K562 (cell line): ENCODE results near the gene CNTN4.

Experiments
- ATF2 ChIP-seq: sonication (generic); formaldehyde crosslinking; IDR thresholded peaks from 2 replicates; pipeline ENCODE4 v1.8.1; 2022; ENCODE audit warnings: missing genetic modification reagents
- CBX3 ChIP-seq, 2 experiments: IDR thresholded peaks; 1 replicate in 1 of 2; 2 replicates in 1 of 2; pipeline ENCODE4 v1.6.1; 2012; ENCODE audit warnings: inconsistent platforms in 2 of 2, low read length in 2 of 2, borderline replicate concordance in 1 of 2, control low read depth in 1 of 2
- CTCF ChIP-seq, 3 experiments: IDR thresholded peaks in 2 of 3; conservative IDR thresholded peaks in 1 of 3; 2 replicates each; pipeline ENCODE4 v1.5.1; 2011 to 2012; ENCODE audit warnings: low read length in 3 of 3, mild to moderate bottlenecking in 3 of 3, control low read depth in 2 of 3, improper control_type of control experiment in 1 of 3, inconsistent platforms in 1 of 3, low read depth in 1 of 3, mixed read lengths in 1 of 3, moderate library complexity in 1 of 3; ENCODE audit not compliant: insufficient read depth in 2 of 3
- HDAC2 ChIP-seq: fragments of 450-650 bp; IDR thresholded peaks from 2 replicates; pipeline ENCODE4 v1.6.1; 2016; ENCODE audit warnings: mild to moderate bottlenecking
- NR3C1 ChIP-seq: sonication (generic); formaldehyde crosslinking; IDR thresholded peaks from 2 replicates; pipeline ENCODE4 v1.8.1; 2022; ENCODE audit warnings: missing genetic modification reagents
- TBP ChIP-seq: optimal IDR thresholded peaks from 2 replicates; pipeline ENCODE3; 2011; ENCODE audit warnings: low read depth, low read length, improper control_type of control experiment
- TCF7 ChIP-seq: sonication (generic); IDR thresholded peaks from 2 replicates; pipeline ENCODE4 v1.6.1; 2016; ENCODE audit warnings: antibody characterized with exemption, borderline replicate concordance
- USF2 ChIP-seq: sonication (generic); formaldehyde crosslinking; IDR thresholded peaks from 2 replicates; pipeline ENCODE4 v1.5.0; 2020; ENCODE audit warnings: missing genetic modification reagents
- ZBTB11 ChIP-seq, 3 experiments: fragments of 200-800 bp in 1 of 3; fragments of 250-450 bp in 1 of 3; fragments of 450-650 bp in 1 of 3; sonication (Bioruptor Pico) in 1 of 3; sonication (Bioruptor generic) in 1 of 3; formaldehyde crosslinking in 1 of 3; IDR thresholded peaks; 2 replicates each; pipeline versions ENCODE4 v1.6.1 to v1.8.0; 2016 to 2022; ENCODE audit warnings: mild to moderate bottlenecking in 2 of 3, missing genetic modification characterization in 2 of 3, missing compliant biosample characterization in 1 of 3, moderate library complexity in 1 of 3
- ZBTB2 ChIP-seq: fragments of 450-650 bp; IDR thresholded peaks from 2 replicates; pipeline ENCODE4 v1.6.1; 2016; ENCODE audit warnings: antibody characterized with exemption
- ZZZ3 ChIP-seq: fragments of 450-650 bp; IDR thresholded peaks from 2 replicates; pipeline ENCODE4 v1.6.1; 2016; ENCODE audit warnings: antibody characterized with exemption, mild to moderate bottlenecking, moderate library complexity

GRCh38 chr3:2771741-2772140, 673.1 kb downstream of the CNTN4 start:
- TF ChIP-seq CTCF (IDR thresholded peaks at IDR 0.05 in 2 of 3, conservative IDR thresholded peaks at IDR 0.05 in 1 of 3; ENCODE audit: insufficient read depth in 2 of 3, low read depth in 1 of 3, low read length in 3 of 3), result no peak
- no peak for TF ChIP-seq HDAC2
- no peak for TF ChIP-seq NR3C1
- TF ChIP-seq TCF7, result no peak
- no peak for TF ChIP-seq TBP
- no peak for TF ChIP-seq CBX3 (IDR thresholded peaks at IDR 0.05; ENCODE audit: borderline replicate concordance in 1 of 2, low read length in 2 of 2)
- TF ChIP-seq ZZZ3, result no peak
- TF ChIP-seq ZBTB11 (CRISPR knock-in tag; IDR thresholded peaks at IDR 0.05), result no peak
- no peak for TF ChIP-seq ATF2 (CRISPR knock-in tag)
- TF ChIP-seq ZBTB2, result no peak
- no peak for TF ChIP-seq USF2 (CRISPR knock-in tag)
